Uterus (tissue), 2 donors: ENCODE data around the gene CORO1C.

Experiments
- POLR2A ChIP-seq, 2 donors: fragments of 450-650 bp; IDR thresholded peaks; one replicate each; pipeline ENCODE4 v1.6.1; 2016; ENCODE audit warnings: antibody characterized with exemption in 2 of 2, mild to moderate bottlenecking in 1 of 2, moderate library complexity in 1 of 2
- TF ChIP-seq, protein P1 (sequence below), 4 experiments: fragments of 200-600 bp in 2 of 4; fragments of 450-650 bp in 2 of 4; sonication (generic) in 2 of 4; IDR thresholded peaks; one replicate each; pipeline ENCODE4 v1.5.1; 2016 to 2019; ENCODE audit warnings: antibody characterized with exemption in 4 of 4, mild to moderate bottlenecking in 2 of 4, moderate library complexity in 1 of 4

- TF ChIP-seq, protein P1, sequence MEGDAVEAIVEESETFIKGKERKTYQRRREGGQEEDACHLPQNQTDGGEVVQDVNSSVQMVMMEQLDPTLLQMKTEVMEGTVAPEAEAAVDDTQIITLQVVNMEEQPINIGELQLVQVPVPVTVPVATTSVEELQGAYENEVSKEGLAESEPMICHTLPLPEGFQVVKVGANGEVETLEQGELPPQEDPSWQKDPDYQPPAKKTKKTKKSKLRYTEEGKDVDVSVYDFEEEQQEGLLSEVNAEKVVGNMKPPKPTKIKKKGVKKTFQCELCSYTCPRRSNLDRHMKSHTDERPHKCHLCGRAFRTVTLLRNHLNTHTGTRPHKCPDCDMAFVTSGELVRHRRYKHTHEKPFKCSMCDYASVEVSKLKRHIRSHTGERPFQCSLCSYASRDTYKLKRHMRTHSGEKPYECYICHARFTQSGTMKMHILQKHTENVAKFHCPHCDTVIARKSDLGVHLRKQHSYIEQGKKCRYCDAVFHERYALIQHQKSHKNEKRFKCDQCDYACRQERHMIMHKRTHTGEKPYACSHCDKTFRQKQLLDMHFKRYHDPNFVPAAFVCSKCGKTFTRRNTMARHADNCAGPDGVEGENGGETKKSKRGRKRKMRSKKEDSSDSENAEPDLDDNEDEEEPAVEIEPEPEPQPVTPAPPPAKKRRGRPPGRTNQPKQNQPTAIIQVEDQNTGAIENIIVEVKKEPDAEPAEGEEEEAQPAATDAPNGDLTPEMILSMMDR (IDR thresholded peaks at IDR 0.05) = no peak
- no peak for TF ChIP-seq POLR2A (IDR thresholded peaks at IDR 0.05)
Observed at GRCh38 chr12:108757856-108758255, 26.5 kb upstream of the CORO1C start.
